Measurements from ENCODE around the gene ACAT2. TPM values are rescaled to one million over a fixed set of nuclear protein-coding genes. Genes with fewer than 3 reads are reported as not detected.
"Not testable (repeated sequence)": the region's sequence is repeated elsewhere in the genome, so short reads cannot be mapped to it uniquely, and the experiment has no call there.

ACAT2 gene
- 82.0 and 87.9 TPM in 2 replicates for total RNA-seq

GRCh38 chr6:159761873-159762680 lies at the start of gene ACAT2:
ACAT2 (plus strand) TSS chr6:159762045; CDS start chr6:159762088, 43 bp downstream.
- H3K36me3 Mint-ChIP-seq (ENCODE audit: low read depth): peaks cover 56% of the 10 kb centered on the region
- no peaks in the 10 kb centered on the region for H3K27me3 Mint-ChIP-seq
- TF ChIP-seq CTCF (IDR thresholded peaks at IDR 0.05): no peak
- peak within 1 kb of the TSS; percentile 94 for H3K27ac Mint-ChIP-seq
- POLR2A ChIA-PET: interaction anchor here (0.5 to 6.2 kb wide), 9 partner anchors 8 to 217 kb away, joined by 3 to 78 read pairs (median 5); partner anchors contain the start of genes MRPL18, SOD2, TCP1 and WTAP
- intact Hi-C loops (cut with micrococcal nuclease): loop anchor here (1.0 to 2.0 kb wide), 4 partner anchors 17 to 71 kb away; partner anchors contain the start of genes TCP1 and WTAP
- peak within 1 kb of the TSS; percentile 96 for H3K4me3 Mint-ChIP-seq
- H3K4me1 Mint-ChIP-seq: peaks cover 18% of the 10 kb centered on the region
- DNase-seq (peak; percentile 85), ATAC-seq (ENCODE audit: low read depth) (peak; percentile 95)
- no peaks in the 10 kb centered on the region for H3K9me3 Mint-ChIP-seq
- CTCF ChIA-PET: no interaction called here

GRCh38 chr6:159712389-159712788 lies 49.5 kb upstream of the ACAT2 start:
- intact Hi-C loops (cut with micrococcal nuclease); H3K36me3 Mint-ChIP-seq (ENCODE audit: low read depth); DNase-seq; H3K27ac Mint-ChIP-seq; ATAC-seq (ENCODE audit: low read depth); POLR2A ChIA-PET; H3K9me3 Mint-ChIP-seq; CTCF ChIA-PET; H3K4me3 Mint-ChIP-seq; H3K27me3 Mint-ChIP-seq; H3K4me1 Mint-ChIP-seq: not testable (repeated sequence)

- no peak for DNase-seq
- Mint-ChIP-seq H3K36me3 (ENCODE audit: low read depth) (peaks cover 5% of the 10 kb centered on the region), H3K27me3 (no peaks in the 10 kb centered on the region), H3K27ac (no peak overlapping the region), H3K9me3 (no peaks in the 10 kb centered on the region), H3K4me3 (no peak overlapping the region), H3K4me1 (no peaks in the 10 kb centered on the region)
- ChIA-PET CTCF (no interaction called here), POLR2A (interaction anchor here (1.0 kb wide), 1 partner anchor 13 kb away, joined by 3 read pairs; no protein-coding TSS in a partner anchor)
- TF ChIP-seq CTCF (IDR thresholded peaks at IDR 0.05): no peak
- ATAC-seq (ENCODE audit: low read depth): no peak
- intact Hi-C loops (cut with micrococcal nuclease): no loop called here
Observed at GRCh38 chr6:159713984-159714383, 47.9 kb upstream of the ACAT2 start.

GRCh38 chr6:159714404-159714803 lies 47.4 kb upstream of the ACAT2 start:
- Mint-ChIP-seq H3K36me3 (ENCODE audit: low read depth) (peaks cover 5% of the 10 kb centered on the region), H3K4me3 (no peak overlapping the region), H3K27ac (no peak overlapping the region), H3K9me3 (no peaks in the 10 kb centered on the region), H3K27me3 (no peaks in the 10 kb centered on the region), H3K4me1 (no peaks in the 10 kb centered on the region)
- intact Hi-C loops (cut with micrococcal nuclease): no loop called here
- CTCF ChIA-PET: no interaction called here
- ATAC-seq (ENCODE audit: low read depth) (no peak), DNase-seq (no peak)
- POLR2A ChIA-PET: interaction anchor here (1.0 kb wide), 1 partner anchor 12 kb away, joined by 3 read pairs; no protein-coding TSS in a partner anchor
- no peak for TF ChIP-seq CTCF (IDR thresholded peaks at IDR 0.05)

GRCh38 chr6:159715166-159715565 lies 46.7 kb upstream of the ACAT2 start:
- intact Hi-C loops (cut with micrococcal nuclease): no loop called here
- H3K36me3 Mint-ChIP-seq (ENCODE audit: low read depth): peaks cover 5% of the 10 kb centered on the region
- DNase-seq (no peak), ATAC-seq (ENCODE audit: low read depth) (no peak)
- no peaks in the 10 kb centered on the region for H3K4me1 Mint-ChIP-seq
- ChIA-PET POLR2A (no interaction called here), CTCF (no interaction called here)
- no peak overlapping the region for H3K4me3 Mint-ChIP-seq
- no peak overlapping the region for H3K27ac Mint-ChIP-seq
- H3K9me3 Mint-ChIP-seq: no peaks in the 10 kb centered on the region
- no peak for TF ChIP-seq CTCF (IDR thresholded peaks at IDR 0.05)
- H3K27me3 Mint-ChIP-seq: no peaks in the 10 kb centered on the region
